Psoas muscle (tissue), 8 donors: Measurements from ENCODE around the gene CYBA. TPM values are rescaled to one million over a fixed set of nuclear protein-coding genes. Genes with fewer than 3 reads are reported as not detected.

ENCODE experiments used
- ATAC-seq, 4 donors: fragments of 200-7000 bp; cut with Tn5 transposase; one replicate each; pipeline ENCODE4 v1.9.1; 2020; ENCODE audit warnings: moderate library complexity in 3 of 4, mild to moderate bottlenecking in 2 of 4
- DNase-seq, 2 donors: peaks; one replicate each; pipeline ENCODE4 v3.0.0-alpha.2; 2020
- H3K27ac ChIP-seq: fragments of 200-600 bp; one replicate; pipeline ENCODE4 v1.8.0; 2022
- H3K27me3 ChIP-seq, 3 donors: fragments of 200-600 bp in 1 of 3; one replicate each; pipeline versions ENCODE4 v1.6.1 to v1.8.0; 2013 to 2022; ENCODE audit warnings: low read length in 2 of 3, mild to moderate bottlenecking in 2 of 3, moderate library complexity in 1 of 3; ENCODE audit not compliant: insufficient read depth in 3 of 3
- H3K36me3 ChIP-seq, 2 donors: fragments of 200-600 bp in 1 of 2; one replicate each; pipeline versions ENCODE4 v1.6.1 to v1.8.0; 2013 to 2022; ENCODE audit warnings: low read depth in 1 of 2, mild to moderate bottlenecking in 1 of 2, moderate library complexity in 1 of 2; ENCODE audit not compliant: insufficient read depth in 1 of 2
- H3K4me1 ChIP-seq: fragments of 200-600 bp; one replicate; pipeline ENCODE4 v1.8.0; 2022
- H3K4me3 ChIP-seq: fragments of 200-600 bp; one replicate; pipeline ENCODE4 v1.8.0; 2022; ENCODE audit warnings: mild to moderate bottlenecking
- H3K9me3 ChIP-seq: fragments of 200-600 bp; one replicate; pipeline ENCODE4 v1.8.0; 2022
- WGBS, 3 donors: extraction: QIAGEN DNeasy Blood & Tissue Kit; methylation state at CpG; one replicate each; pipeline versions ENCODE4 v1.1.6 to v1.1.7; 2013; 5-methylcytosine and 5-hydroxymethylcytosine counted together
- intact Hi-C, 2 donors: fragments of 100-400 bp; cut with DNase I; formaldehyde crosslinking; loops; one replicate each; pipeline versions ENCODE4 v1.11.0 to v1.14.2; 2022
- polyA plus RNA-seq, 3 donors: library from polyadenylated mRNA; stranded (reverse); fragments of 200-250 nt; gene quantifications; one replicate each; pipeline ENCODE4 v1.2.3, GENCODE V29; 2013
- total RNA-seq, 4 donors: library from RNA; stranded (reverse); fragmentation: NEBNext Ultra II Directional in 2 of 4; extraction: Animal tissue kit (Norgen Biotek cat#: 25700) in 2 of 4; gene quantifications; one replicate each; pipeline versions ENCODE4 v1.2.1 to v1.2.4, GENCODE V29; 2021 to 2023
- TF ChIP-seq, protein P1 (sequence below): fragments of 200-600 bp; IDR thresholded peaks from one replicate; pipeline ENCODE4 v1.8.0; 2022; ENCODE audit warnings: antibody characterized with exemption
- donor health status: healthy with polysubstance abuse.
- donor health status: DM: no; HTN: no; CAD: no; lungs with moderate emphysema.
- donor health status: Bipolar disorder and iron deficiency.
- donor health status: healthy.
- donor health status: DM: yes; HTN: yes; CAD: no.
- donor health status: DM: no; HTN: no; CAD: no.
- donor health status: DM: no; HTN: no; CAD: no.
- donor health status: DM: yes; HTN: yes; CAD: no.

Gene CYBA
- total and polyA plus RNA-seq, 7 donors: 9.1 to 28.0 (median 19.4) TPM

- Histone ChIP-seq H3K27ac (no peak overlapping the region), H3K4me1 (peaks cover 6% of the 10 kb centered on the region), H3K9me3 (no peaks in the 10 kb centered on the region), H3K4me3 (no peak overlapping the region), H3K27me3 (no peaks in the 10 kb centered on the region), H3K36me3 (peaks cover 0 to 24% of the 10 kb centered on the region in 2 donors)
- no peak for ATAC-seq
- TF ChIP-seq, protein P1, sequence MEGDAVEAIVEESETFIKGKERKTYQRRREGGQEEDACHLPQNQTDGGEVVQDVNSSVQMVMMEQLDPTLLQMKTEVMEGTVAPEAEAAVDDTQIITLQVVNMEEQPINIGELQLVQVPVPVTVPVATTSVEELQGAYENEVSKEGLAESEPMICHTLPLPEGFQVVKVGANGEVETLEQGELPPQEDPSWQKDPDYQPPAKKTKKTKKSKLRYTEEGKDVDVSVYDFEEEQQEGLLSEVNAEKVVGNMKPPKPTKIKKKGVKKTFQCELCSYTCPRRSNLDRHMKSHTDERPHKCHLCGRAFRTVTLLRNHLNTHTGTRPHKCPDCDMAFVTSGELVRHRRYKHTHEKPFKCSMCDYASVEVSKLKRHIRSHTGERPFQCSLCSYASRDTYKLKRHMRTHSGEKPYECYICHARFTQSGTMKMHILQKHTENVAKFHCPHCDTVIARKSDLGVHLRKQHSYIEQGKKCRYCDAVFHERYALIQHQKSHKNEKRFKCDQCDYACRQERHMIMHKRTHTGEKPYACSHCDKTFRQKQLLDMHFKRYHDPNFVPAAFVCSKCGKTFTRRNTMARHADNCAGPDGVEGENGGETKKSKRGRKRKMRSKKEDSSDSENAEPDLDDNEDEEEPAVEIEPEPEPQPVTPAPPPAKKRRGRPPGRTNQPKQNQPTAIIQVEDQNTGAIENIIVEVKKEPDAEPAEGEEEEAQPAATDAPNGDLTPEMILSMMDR: no peak
- WGBS, 3 donors: 87 to 93% (median 93%) methylated on average over 13 to 15 of the region's 15 CpGs
- intact Hi-C loops: no loop called here
- DNase-seq: no peak
Observed at GRCh38 chr16:88658714-88659113, 7.9 kb upstream of the CYBA start.

DNA sequence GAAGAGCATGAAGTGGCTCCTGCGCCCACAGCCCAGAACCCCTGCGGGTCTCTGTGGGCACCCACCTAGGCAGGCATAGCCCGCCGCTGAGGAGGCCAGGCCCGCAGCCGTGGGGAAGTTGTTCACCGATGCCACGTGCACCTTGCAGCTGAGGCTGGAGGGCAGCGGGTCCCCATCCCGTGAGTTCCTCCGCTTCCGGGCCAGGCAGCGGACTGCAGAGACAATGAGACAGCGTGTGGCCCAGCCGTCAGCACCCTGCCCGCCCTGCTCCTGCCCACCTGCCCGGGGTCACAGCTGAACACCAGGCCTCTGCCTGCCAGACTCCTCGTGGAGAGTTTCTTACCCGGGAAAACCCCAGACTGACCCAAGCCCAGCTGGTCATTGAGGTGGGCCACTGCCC, 6.5 kb upstream of the CYBA start:
- Histone ChIP-seq H3K4me3 (no peak overlapping the region), H3K36me3 (peaks cover 0 to 33% of the 10 kb centered on the region in 2 donors), H3K9me3 (no peaks in the 10 kb centered on the region), H3K4me1 (peaks cover 5% of the 10 kb centered on the region), H3K27ac (no peak overlapping the region), H3K27me3 (no peaks in the 10 kb centered on the region)
- DNase-seq (no peak), ATAC-seq (no peak)
- WGBS, 3 donors: 89 to 91% (median 90%) methylated on average over 18 to 19 of the region's 19 CpGs
- intact Hi-C loops: no loop called here
- TF ChIP-seq, protein P1: no peak

- Histone ChIP-seq H3K36me3 (peaks cover 0 to 33% of the 10 kb centered on the region in 2 donors), H3K4me1 (peaks cover 3% of the 10 kb centered on the region), H3K4me3 (no peak overlapping the region), H3K27me3 (no peaks in the 10 kb centered on the region), H3K27ac (no peak overlapping the region), H3K9me3 (no peaks in the 10 kb centered on the region)
- TF ChIP-seq, protein P1: no peak
- ATAC-seq (no peak), DNase-seq (no peak)
- WGBS, 3 donors: 84 to 89% (median 89%) methylated on average over 25 of the region's 25 CpGs
- intact Hi-C loops: no loop called here
Observed at GRCh38 chr16:88656291-88656980, 5.6 kb upstream of the CYBA start.

- WGBS, 3 donors: 91 to 94% (median 92%) methylated on average over 29 of the region's 29 CpGs
- Histone ChIP-seq H3K27ac (no peak overlapping the region), H3K27me3 (no peaks in the 10 kb centered on the region), H3K4me3 (no peak overlapping the region), H3K4me1 (peaks cover 9% of the 10 kb centered on the region), H3K9me3 (no peaks in the 10 kb centered on the region), H3K36me3 (peaks cover 0 to 33% of the 10 kb centered on the region in 2 donors)
- TF ChIP-seq, protein P1: no peak
- ATAC-seq: no peak
- intact Hi-C loops: no loop called here
- DNase-seq: no peak
Observed at GRCh38 chr16:88655733-88656281, 5.0 kb upstream of the CYBA start.
